Measurements from ENCODE around the gene PRSS23.

Gene PRSS23

GRCh38 chr11:86758171-86758570 is 42.2 kb upstream of the PRSS23 start:
- H3K27me3 ChIP-seq (ENCODE audit: insufficient read depth, poor library complexity, severe bottlenecking): no peaks in the 10 kb centered on the region
- H3K4me3 ChIP-seq (replicated peaks; ENCODE audit: insufficient read depth, low read length): no peak overlapping the region
- no peak for DNase-seq (ENCODE audit: low read depth in 1 of 2, low spot score in 1 of 2)
- H3K27ac ChIP-seq (replicated peaks): no peak overlapping the region
- TF ChIP-seq POLR2AphosphoS5 (IDR thresholded peaks at IDR 0.05; ENCODE audit: low read depth) (no peak), GABPA (IDR thresholded peaks at IDR 0.05; ENCODE audit: low read depth) (no peak), CTCF (IDR thresholded peaks at IDR 0.05; ENCODE audit: insufficient read depth, low read length) (no peak), REST (IDR thresholded peaks at IDR 0.05; ENCODE audit: insufficient replicate concordance, low read depth) (no peak), SPI1 (IDR thresholded peaks at IDR 0.05; ENCODE audit: borderline replicate concordance, low read depth) (no peak)

- Histone ChIP-seq H3K4me3 (replicated peaks; ENCODE audit: insufficient read depth, low read length) (no peak overlapping the region), H3K27me3 (ENCODE audit: insufficient read depth, poor library complexity, severe bottlenecking) (no peaks in the 10 kb centered on the region), H3K27ac (replicated peaks) (no peak overlapping the region)
- TF ChIP-seq CTCF (IDR thresholded peaks at IDR 0.05; ENCODE audit: insufficient read depth, low read length): no peak
- no peak for TF ChIP-seq REST (IDR thresholded peaks at IDR 0.05; ENCODE audit: insufficient replicate concordance, low read depth)
- TF ChIP-seq SPI1 (IDR thresholded peaks at IDR 0.05; ENCODE audit: borderline replicate concordance, low read depth): no peak
- TF ChIP-seq POLR2AphosphoS5 (IDR thresholded peaks at IDR 0.05; ENCODE audit: low read depth): no peak
- no peak for TF ChIP-seq GABPA (IDR thresholded peaks at IDR 0.05; ENCODE audit: low read depth)
- no peak for DNase-seq (ENCODE audit: low read depth in 1 of 2, low spot score in 1 of 2)
Measured at GRCh38 chr11:86760577-86760976, 39.8 kb upstream of the PRSS23 start.

DNA sequence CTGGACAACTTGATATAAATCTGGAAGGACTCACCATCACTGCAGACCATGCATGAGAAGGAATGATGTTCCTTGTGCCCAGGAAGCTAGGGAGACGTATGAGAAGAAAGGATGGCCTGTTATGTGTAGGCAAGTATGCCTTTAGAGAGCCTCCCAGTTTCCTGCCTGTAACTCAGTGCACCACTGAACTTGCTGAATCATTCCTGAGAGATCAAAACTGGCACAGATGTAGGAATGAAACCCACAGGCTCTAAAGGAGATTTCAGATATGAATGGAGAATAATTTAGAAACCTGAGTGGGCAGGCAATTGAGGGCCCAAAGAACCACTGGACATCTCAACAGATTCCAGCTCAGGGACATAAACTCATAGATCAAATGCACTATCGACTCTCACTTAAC is 38.4 kb upstream of the PRSS23 start:
- DNase-seq (ENCODE audit: low read depth in 1 of 2, low spot score in 1 of 2): no peak
- Histone ChIP-seq H3K27me3 (ENCODE audit: insufficient read depth, poor library complexity, severe bottlenecking) (no peaks in the 10 kb centered on the region), H3K4me3 (replicated peaks; ENCODE audit: insufficient read depth, low read length) (no peak overlapping the region), H3K27ac (replicated peaks) (no peak overlapping the region)
- TF ChIP-seq SPI1 (IDR thresholded peaks at IDR 0.05; ENCODE audit: borderline replicate concordance, low read depth): no peak
- no peak for TF ChIP-seq GABPA (IDR thresholded peaks at IDR 0.05; ENCODE audit: low read depth)
- no peak for TF ChIP-seq CTCF (IDR thresholded peaks at IDR 0.05; ENCODE audit: insufficient read depth, low read length)
- TF ChIP-seq REST (IDR thresholded peaks at IDR 0.05; ENCODE audit: insufficient replicate concordance, low read depth): no peak
- no peak for TF ChIP-seq POLR2AphosphoS5 (IDR thresholded peaks at IDR 0.05; ENCODE audit: low read depth)

Data from HL-60 (cell line).